Measurements from ENCODE around the gene HDAC7. TPM values are rescaled to one million over a fixed set of nuclear protein-coding genes. Genes with fewer than 3 reads are reported as not detected.

The HDAC7 gene
- total and polyA plus RNA-seq, 4 donors: 3.5 to 14.7 (median 7.2) TPM

DNA sequence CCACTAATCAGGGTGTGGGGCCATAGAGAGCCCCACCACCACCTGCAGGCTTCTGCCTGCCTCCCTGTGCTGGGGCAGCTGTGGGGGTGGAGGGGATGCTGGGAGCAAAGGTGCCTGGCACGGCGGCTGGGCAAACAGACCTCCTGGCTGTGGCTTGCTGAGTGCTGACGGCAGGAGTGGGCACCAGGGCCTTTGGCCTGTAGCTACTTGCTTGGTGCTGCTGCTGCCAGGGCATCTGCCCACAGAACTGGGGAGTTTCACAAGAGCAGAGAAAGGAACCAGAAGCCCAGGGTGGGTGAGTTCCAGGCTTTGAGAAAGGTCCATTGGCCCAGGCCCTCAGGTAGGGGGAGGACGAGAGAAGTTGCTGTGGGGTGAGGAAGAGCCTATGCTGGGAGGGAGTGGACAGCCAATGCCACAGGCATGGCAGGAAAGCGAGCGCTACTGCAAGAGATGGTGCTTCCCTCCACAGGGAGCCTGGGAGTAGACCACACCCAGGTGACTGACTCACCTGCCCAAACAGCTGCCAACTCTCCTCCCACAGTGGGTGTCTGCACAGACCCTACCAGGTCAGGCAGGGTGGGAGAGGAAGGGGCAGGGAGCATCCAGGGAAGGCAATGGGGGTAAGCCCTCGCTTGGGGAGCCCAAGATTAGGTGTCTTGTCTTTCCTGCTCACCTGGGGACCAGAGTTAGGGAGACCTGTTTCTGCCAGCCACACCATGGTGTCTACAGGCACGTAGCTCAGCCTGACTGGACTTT, 39.0 kb upstream of the HDAC7 start (continued):
- TF ChIP-seq, protein P1, sequence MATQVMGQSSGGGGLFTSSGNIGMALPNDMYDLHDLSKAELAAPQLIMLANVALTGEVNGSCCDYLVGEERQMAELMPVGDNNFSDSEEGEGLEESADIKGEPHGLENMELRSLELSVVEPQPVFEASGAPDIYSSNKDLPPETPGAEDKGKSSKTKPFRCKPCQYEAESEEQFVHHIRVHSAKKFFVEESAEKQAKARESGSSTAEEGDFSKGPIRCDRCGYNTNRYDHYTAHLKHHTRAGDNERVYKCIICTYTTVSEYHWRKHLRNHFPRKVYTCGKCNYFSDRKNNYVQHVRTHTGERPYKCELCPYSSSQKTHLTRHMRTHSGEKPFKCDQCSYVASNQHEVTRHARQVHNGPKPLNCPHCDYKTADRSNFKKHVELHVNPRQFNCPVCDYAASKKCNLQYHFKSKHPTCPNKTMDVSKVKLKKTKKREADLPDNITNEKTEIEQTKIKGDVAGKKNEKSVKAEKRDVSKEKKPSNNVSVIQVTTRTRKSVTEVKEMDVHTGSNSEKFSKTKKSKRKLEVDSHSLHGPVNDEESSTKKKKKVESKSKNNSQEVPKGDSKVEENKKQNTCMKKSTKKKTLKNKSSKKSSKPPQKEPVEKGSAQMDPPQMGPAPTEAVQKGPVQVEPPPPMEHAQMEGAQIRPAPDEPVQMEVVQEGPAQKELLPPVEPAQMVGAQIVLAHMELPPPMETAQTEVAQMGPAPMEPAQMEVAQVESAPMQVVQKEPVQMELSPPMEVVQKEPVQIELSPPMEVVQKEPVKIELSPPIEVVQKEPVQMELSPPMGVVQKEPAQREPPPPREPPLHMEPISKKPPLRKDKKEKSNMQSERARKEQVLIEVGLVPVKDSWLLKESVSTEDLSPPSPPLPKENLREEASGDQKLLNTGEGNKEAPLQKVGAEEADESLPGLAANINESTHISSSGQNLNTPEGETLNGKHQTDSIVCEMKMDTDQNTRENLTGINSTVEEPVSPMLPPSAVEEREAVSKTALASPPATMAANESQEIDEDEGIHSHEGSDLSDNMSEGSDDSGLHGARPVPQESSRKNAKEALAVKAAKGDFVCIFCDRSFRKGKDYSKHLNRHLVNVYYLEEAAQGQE (IDR thresholded peaks at IDR 0.05): peak; percentile 60
- TF ChIP-seq FOXA2 (IDR thresholded peaks at IDR 0.05) (no peak), EGR1 (IDR thresholded peaks at IDR 0.05; ENCODE audit: low read depth in 2 of 2) (peak; percentile 37 to 55), RAD21 (IDR thresholded peaks at IDR 0.05) (peak in 1 of 2 donors; percentile 43), HNF4G (IDR thresholded peaks at IDR 0.05) (peak; percentile 56)
- TF ChIP-seq, protein P2, sequence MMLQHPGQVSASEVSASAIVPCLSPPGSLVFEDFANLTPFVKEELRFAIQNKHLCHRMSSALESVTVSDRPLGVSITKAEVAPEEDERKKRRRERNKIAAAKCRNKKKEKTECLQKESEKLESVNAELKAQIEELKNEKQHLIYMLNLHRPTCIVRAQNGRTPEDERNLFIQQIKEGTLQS (IDR thresholded peaks at IDR 0.05): no peak

DNA sequence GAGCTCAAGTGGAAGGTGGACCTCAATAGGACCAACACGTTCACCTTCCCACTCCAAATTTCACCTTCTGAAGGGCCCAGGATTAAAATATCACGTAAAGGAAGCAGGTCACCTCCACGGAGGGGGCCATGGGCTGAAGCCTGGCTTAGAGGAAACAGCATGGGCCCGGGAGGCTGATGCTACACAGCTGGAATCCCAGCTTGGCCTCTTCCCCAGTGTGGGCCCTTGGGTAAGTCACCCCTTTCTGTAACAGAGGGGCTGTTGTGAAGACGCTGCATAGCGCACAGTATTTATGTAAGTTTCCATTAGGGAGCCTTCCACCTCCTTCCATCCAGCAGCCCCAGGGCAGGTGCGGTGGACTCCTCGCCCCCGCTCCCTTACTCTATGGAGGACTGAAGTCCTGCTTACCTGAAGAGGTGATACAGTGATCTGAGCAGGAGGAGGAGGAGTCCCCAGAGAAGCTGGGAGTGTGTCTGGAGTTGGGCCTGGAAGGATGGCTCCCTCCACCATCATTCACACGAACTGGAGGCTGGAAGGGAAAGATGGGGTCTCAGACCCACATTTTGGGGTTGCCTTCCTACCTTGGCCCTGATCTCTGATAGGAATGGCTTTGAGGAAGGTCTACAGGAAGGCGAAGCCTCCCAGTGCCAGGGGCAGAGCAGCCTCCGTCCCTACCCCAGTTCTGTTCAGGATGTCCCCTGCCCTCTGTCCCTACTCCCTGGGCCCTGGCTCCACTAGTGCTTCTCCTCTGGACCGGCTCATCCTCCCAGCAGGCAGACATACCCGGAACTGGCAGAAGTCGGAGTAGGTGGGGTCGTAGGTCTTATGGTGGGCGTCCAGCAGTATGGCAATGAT, 37.2 kb upstream of the HDAC7 start:
- Histone ChIP-seq H3K4me1 (ENCODE audit: control insufficient read depth in 4 of 4, insufficient read depth in 4 of 4, low read length in 3 of 4) (peaks cover 16 to 52% (median 39%) of the 10 kb centered on the region in 4 donors), H3K9me3 (ENCODE audit: control insufficient read depth in 4 of 4, low read length in 3 of 4) (no peaks in the 10 kb centered on the region), H3K27ac (ENCODE audit: low read depth in 1 of 2, low read length in 2 of 2) (no peak overlapping the region), H3K9ac (ENCODE audit: low read depth in 1 of 2, low read length in 2 of 2) (no peak overlapping the region), H3K36me3 (ENCODE audit: control insufficient read depth in 4 of 4, insufficient read depth in 3 of 4, low read depth in 1 of 4, low read length in 3 of 4) (no peaks in the 10 kb centered on the region), H3K27me3 (ENCODE audit: control insufficient read depth in 4 of 4, insufficient read depth in 4 of 4, low read length in 3 of 4) (no peaks in the 10 kb centered on the region), H3K4me3 (ENCODE audit: low read depth in 1 of 3, low read length in 3 of 3) (no peak overlapping the region)
- WGBS: 92% methylated on average over 17 of the region's 17 CpGs
- no peak for TF ChIP-seq TAF1 (conservative IDR thresholded peaks at IDR 0.05)
- TF ChIP-seq, protein P3, sequence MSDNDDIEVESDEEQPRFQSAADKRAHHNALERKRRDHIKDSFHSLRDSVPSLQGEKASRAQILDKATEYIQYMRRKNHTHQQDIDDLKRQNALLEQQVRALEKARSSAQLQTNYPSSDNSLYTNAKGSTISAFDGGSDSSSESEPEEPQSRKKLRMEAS (IDR thresholded peaks at IDR 0.05): no peak
- TF ChIP-seq JUND (IDR thresholded peaks at IDR 0.05): no peak
- no peak for TF ChIP-seq RAD21 (IDR thresholded peaks at IDR 0.05)
- no peak for TF ChIP-seq SP1 (IDR thresholded peaks at IDR 0.05)
- no peak for TF ChIP-seq HNF4A (conservative IDR thresholded peaks at IDR 0.05)
- TF ChIP-seq EGR1 (IDR thresholded peaks at IDR 0.05; ENCODE audit: low read depth in 2 of 2): no peak
- TF ChIP-seq, protein P2 (IDR thresholded peaks at IDR 0.05): no peak
- TF ChIP-seq FOXA1 (IDR thresholded peaks at IDR 0.05): no peak
- TF ChIP-seq YY1 (IDR thresholded peaks at IDR 0.05): no peak
- DNase-seq (ENCODE audit: low spot score): no peak

DNA sequence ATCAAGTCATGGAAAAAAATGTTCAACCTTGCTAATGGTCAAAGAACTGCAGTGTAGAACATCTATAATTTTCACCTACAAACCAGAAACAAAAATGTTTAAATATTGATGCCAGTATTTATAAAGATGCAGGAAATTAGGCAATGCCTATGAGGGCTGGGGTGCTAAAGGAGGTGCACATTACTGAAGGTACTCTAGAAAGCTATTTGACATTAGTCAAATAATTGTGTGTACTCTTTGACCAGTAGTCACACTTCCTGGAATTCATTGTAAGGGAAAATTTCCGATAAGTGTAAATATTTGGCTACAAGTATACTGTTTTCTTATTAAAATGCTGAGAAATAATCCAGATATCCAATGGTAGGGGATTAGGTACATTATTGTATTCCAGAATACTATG, 36.4 kb upstream of the HDAC7 start:
- DNase-seq (ENCODE audit: low spot score): no peak
- peak overlapping the region in 1 of 2 donors; percentile 3 for H3K27ac ChIP-seq (ENCODE audit: low read depth in 1 of 2, low read length in 2 of 2)
- no peaks in the 10 kb centered on the region for H3K36me3 ChIP-seq (ENCODE audit: control insufficient read depth in 4 of 4, insufficient read depth in 3 of 4, low read depth in 1 of 4, low read length in 3 of 4)
- no peaks in the 10 kb centered on the region for H3K27me3 ChIP-seq (ENCODE audit: control insufficient read depth in 4 of 4, insufficient read depth in 4 of 4, low read length in 3 of 4)
- H3K4me3 ChIP-seq (ENCODE audit: low read depth in 1 of 3, low read length in 3 of 3): no peak overlapping the region
- peaks cover 18 to 59% (median 48%) of the 10 kb centered on the region in 4 donors for H3K4me1 ChIP-seq (ENCODE audit: control insufficient read depth in 4 of 4, insufficient read depth in 4 of 4, low read length in 3 of 4)
- WGBS: 40% methylated on average over 1 of the region's 1 CpG
- H3K9me3 ChIP-seq (ENCODE audit: control insufficient read depth in 4 of 4, low read length in 3 of 4): no peaks in the 10 kb centered on the region
- no peak overlapping the region for H3K9ac ChIP-seq (ENCODE audit: low read depth in 1 of 2, low read length in 2 of 2)
- TF ChIP-seq, protein P3 (IDR thresholded peaks at IDR 0.05): no peak
- TF ChIP-seq NR2F2 (IDR thresholded peaks at IDR 0.05) (no peak), FOXA2 (IDR thresholded peaks at IDR 0.05) (no peak), GABPA (IDR thresholded peaks at IDR 0.05 in 1 of 2, conservative IDR thresholded peaks at IDR 0.05 in 1 of 2) (no peak), HNF4A (conservative IDR thresholded peaks at IDR 0.05) (no peak), RAD21 (IDR thresholded peaks at IDR 0.05) (no peak), EGR1 (IDR thresholded peaks at IDR 0.05; ENCODE audit: low read depth in 2 of 2) (no peak), JUND (IDR thresholded peaks at IDR 0.05) (no peak)
- TF ChIP-seq, protein P4, sequence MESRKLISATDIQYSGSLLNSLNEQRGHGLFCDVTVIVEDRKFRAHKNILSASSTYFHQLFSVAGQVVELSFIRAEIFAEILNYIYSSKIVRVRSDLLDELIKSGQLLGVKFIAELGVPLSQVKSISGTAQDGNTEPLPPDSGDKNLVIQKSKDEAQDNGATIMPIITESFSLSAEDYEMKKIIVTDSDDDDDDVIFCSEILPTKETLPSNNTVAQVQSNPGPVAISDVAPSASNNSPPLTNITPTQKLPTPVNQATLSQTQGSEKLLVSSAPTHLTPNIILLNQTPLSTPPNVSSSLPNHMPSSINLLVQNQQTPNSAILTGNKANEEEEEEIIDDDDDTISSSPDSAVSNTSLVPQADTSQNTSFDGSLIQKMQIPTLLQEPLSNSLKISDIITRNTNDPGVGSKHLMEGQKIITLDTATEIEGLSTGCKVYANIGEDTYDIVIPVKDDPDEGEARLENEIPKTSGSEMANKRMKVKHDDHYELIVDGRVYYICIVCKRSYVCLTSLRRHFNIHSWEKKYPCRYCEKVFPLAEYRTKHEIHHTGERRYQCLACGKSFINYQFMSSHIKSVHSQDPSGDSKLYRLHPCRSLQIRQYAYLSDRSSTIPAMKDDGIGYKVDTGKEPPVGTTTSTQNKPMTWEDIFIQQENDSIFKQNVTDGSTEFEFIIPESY (IDR thresholded peaks at IDR 0.05): no peak
- TF ChIP-seq, protein P5, sequence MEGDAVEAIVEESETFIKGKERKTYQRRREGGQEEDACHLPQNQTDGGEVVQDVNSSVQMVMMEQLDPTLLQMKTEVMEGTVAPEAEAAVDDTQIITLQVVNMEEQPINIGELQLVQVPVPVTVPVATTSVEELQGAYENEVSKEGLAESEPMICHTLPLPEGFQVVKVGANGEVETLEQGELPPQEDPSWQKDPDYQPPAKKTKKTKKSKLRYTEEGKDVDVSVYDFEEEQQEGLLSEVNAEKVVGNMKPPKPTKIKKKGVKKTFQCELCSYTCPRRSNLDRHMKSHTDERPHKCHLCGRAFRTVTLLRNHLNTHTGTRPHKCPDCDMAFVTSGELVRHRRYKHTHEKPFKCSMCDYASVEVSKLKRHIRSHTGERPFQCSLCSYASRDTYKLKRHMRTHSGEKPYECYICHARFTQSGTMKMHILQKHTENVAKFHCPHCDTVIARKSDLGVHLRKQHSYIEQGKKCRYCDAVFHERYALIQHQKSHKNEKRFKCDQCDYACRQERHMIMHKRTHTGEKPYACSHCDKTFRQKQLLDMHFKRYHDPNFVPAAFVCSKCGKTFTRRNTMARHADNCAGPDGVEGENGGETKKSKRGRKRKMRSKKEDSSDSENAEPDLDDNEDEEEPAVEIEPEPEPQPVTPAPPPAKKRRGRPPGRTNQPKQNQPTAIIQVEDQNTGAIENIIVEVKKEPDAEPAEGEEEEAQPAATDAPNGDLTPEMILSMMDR (IDR thresholded peaks at IDR 0.05; ENCODE audit: low read depth, low read length, missing input control): no peak

Data from liver (tissue), 9 donors.